ENCODE measurements around the gene CDK11B.

The CDK11B gene

DNA sequence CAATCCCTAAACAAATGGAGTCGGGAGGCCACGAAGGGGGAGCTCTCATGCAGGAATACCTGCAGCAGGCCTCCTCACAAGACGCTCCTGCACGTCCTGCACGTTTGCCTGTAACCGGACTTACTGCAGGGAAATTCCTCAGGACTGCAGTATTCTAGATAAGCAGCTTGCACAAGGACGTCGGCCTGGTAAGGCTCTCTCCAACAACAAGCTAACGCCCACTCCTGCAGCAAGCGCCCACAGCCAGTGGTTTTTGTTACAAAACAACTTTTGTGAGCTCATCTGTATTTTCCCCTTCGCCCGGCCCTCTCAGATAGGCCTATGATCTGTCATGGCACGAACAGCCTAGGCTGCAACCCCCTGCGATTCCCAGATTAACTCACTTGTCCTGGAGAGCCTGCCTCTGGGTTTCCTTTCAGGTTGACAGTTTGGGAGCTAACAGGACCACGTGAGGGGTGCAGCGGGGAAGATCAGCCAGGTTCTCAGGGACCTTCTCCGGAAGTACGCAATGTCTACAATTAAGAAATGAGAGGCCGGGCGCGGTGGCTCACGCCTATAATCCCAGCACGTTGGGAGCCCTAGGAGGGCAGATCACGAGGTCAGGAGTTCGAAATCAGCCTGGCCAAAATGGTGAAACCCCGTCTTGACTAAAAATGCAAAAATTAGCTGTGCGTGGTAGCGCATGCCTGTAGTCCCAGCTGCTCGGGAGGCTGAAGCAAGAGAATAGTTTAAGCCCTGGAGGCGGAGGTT, 44.4 kb downstream of the CDK11B start:
- no peak for DNase-seq

DNA sequence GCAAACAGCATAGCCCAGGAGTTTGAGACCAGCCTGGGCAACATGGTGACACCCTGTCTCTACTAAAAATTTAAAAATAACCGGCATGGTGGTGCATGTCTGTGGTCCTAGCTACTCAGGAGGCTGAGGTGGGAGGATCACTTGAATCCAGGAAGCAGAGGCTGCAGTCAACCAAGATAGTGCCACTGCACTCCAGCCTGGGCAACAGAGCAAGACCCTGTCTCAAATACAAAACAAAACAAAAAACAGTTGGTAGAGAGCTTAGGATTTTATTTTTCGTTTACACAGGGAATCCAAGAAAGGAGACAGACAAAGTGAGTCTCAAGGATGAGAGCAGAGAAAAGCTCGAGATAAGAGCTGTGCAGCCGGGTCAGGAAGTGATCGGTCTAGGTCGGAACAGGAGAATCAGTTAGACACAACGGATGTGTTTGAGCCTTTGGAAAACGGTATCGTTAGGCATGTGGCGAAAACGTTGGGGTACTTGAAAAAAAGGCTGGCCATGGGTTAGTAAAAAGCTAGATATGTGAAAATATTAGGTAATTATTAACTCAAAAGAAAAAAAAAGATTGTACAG, 45.2 kb downstream of the CDK11B start:
- DNase-seq, result no peak

DNA sequence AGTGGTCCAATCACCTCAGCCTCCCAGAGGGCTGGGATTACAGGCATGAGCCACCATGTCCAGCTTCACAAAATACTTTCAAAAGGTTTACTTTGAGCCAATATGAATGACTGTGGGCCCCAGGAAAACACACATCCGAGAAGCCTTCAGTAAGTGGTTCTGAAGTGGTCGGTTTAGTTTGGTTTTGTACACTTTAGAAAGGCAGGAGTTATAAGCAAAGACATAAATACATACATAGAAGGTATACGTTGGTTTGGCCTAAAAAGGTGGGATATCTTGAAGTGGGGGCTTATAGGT, 46.8 kb downstream of the CDK11B start:
- DNase-seq, result no peak

DNA sequence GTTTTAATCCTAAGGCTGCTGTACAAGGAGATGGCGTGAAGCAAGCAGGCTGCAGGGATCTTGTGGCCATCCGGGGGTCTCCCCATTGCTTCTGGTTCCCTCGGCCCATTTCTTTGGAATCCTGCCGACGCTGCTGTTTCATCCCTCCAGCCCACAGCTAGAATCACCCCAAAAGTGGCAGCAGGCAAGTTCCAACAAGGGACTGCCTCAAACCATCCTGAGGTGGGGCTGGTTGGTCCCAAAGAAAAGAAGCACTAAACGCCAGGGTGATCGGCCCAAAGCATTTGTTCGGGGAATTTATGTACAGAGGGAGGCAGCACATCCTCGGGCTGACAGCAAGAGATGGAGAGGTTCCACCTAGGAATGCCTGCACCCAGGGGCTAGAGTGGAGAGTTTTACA, 48.0 kb downstream of the CDK11B start:
- no peak for DNase-seq

DNA sequence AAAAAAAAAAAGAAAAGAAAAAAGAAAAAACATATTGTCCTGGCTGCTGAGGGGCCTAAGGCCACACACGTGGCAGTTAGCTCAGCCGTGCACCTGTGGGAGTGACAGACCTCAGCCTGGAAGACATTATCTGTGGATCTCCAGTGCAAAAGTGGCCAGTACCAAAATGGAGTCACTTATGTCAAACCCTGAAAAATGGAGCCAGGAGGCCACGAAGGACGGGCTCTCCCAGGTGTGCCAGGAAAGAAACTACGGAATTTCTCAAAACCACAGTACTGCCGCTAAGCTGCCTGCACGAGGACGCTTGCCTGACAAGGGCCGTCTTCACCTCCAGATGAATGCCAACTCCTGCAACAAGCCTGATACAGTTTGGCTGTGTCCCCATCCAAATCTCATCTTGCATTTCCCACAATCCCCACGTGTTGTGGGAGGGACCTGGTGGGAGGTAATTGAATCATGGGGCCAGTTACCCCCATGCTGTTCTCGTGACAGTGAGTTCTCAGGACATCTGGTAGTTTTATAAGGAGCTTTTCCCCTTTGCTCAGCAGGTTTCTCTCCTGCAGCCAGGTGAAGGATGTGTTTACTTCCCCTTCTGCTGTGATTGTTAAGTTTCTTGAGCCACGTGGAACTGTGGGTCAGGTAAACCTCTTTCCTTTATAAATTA, 48.9 kb downstream of the CDK11B start:
- DNase-seq, result no peak

DNA sequence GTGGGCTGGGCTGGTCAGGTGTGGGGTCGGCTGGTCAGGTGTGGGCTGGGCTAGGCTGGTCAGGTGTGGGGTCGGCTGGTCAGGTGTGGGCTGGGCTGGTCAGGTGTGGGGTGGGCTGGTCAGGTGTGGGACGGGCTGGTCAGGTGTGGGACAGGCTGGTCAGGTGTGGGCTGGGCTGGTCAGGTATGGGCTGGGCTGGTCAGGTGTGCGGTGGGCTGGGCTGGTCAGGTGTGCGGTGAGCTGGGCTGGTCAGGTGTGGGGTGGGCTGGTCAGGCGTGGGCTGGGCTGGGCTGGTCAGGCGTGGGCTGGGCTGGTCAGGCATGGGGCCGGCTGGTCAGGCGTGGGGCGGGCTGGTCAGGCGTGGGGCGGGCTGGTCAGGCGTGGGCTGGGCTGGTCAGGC, 52.6 kb downstream of the CDK11B start:
- no peak for DNase-seq

DNA sequence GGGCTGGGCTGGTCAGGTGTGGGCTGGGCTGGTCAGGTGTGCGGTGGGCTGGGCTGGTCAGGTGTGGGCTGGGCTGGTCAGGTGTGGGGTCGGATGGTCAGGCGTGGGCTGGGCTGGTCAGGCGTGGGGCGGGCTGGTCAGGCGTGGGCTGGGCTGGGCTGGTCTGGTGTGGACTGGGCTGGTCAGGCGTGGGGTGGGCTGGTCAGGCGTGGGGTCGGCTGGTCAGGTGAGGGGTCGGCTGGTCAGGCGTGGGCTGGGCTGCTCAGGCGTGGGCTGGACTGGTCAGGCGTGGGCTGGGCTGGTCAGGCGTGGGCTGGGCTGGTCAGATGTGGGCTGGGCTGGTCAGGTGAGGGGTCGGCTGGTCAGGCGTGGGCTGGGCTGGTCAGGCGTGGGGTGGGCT, 53.1 kb downstream of the CDK11B start:
- DNase-seq, result no peak

DNA sequence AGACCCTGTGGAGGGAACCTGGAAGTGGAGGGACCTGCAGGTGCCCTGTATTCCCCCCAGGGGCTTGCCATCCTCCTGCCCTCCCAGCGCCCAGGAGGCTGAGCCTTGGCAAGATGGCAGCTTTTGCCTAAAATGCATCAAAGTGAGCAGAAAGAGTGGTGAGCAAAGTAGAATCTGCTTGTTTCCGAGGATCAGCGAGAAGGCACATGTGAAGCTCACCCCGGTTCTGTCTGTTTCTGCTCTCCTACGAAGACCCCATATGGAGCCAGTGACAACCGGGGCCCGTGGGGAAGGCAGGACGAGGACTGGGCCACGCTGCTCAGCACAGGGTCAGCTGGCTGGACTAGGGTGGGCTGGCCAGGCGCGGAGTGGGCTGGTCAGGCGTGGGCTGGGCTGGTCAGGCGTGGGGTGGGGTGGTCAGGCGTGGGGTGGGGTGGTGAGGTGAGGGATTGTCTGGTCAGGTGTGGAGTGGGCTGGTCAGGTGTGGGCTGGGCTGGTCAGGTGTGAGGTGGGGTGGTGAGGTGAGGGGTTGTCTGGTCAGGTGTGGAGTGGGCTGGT, 53.7 kb downstream of the CDK11B start:
- DNase-seq, result no peak

DNA sequence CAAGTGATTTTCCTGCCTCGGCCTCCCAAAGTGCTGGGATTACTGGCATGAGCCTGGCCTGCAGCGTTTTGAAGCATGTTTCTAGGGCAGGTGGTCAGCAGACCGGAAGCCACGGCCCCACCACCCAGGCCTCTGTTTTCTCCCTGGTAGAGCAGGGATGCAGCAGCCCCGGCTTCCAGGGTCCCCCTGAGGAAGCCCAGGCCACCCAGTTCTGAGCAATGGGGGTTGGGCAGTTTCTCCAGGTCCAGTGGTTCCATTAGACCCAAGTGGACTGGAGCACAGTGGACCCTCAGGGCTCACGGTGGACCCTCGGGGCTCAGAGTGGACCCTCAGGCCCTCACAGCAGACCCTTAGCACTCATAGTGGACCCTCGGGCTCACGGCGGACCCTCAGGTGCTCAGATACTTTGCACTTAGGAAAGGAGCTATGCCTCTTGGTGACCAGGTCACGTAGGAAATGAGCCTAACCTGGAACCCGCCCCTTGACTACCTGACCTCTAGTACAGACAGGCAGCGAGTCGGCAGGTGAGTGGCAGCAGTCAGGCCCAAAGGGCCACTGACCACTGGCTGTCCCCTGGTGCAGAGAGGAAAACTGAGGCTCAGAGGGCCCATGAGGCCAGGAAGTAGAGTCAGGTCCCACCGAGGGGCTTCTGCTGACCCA, 54.3 kb downstream of the CDK11B start:
- DNase-seq, result no peak

DNA sequence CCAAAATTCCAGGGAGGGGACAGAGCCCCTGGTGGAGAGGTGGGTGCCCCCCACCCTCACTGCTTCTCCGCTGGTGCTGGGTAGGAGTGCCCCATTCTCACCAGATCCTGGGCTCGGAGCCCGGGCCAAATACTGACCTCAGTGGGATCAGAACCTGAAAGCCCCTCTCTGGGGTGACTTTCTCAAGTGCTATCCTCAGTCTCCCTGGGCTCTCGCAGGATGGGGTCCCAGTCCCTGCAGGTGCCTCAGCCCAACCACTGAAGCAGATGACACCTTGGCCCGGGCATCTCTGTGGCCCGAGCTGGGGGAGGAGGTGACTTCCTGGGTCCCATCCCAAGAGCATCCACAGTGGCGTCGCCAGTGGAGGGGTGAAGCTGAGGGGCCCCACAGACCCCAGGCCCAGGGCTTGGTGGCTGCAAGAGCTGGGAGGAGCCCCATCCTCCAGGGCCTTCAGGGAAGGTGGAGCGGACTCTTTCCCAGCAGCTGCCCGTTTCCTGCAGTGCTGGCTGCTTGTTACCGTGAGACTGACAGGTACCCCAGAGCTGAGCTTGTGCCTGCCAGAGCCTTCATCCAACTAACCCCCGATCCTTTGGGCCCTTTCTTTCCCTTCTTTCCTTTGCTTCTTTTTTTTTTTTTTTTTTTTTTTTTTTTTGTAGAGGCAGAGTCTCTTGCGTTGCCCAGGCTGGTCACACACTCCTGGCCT, 55.0 kb downstream of the CDK11B start:
- no peak for DNase-seq

DNA sequence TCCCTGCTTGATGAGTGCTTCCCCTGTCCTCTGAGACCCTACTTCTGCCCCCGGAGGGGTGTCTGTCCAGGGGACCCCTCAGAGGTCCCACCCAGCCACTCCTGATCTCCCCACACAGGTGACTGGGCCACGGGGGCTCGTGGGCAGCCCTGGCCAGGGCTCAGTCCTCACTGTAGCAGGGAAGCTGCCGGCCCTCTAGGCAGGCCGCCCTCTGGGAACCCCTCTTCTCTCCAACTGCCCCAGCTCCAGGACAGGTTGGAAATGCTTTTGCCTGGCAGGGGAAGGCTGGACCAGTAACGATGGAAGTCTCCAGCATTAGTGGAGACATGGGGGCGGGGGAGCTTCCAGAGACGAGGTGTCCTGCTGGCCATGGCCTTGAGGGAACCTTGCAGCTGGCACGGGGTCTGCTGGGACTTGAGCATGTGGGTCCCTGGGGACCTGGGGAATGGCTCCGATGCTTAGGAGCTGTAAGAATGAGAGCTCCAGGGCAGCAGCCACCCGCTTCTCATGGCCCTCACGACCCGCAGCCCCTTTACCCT, 55.8 kb downstream of the CDK11B start:
- no peak for DNase-seq

DNA sequence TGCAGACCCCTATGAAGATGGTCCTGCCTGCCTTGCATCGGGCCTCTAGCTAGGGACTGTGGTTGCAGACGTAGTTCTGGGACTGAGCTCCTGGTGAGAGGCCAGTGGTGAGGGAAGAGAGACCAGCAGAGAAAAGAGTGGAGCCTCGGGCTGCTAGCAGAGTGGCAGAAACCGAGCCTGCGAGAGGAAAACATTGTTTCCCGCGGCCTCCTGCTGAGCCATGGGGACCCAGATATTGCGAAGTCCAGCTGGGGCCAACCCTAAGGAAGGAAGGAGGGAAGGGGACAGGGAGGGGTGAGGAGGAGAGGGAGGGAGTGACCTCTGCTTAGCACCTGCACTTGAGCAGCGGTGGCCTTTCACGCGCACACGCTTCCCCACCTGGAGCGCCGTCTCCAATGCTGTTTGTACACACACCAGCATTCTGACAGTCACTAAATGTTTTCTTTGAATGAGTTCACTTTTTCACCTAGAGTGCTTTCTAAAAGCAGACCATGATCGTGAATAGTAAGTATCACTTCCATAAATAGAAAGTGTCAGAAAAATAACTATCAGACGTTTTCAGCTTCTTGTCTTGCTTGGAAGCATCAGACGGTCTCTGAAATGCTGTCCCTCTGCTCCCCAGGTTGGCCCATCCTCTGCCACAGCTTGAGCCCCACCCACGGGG, 56.4 kb downstream of the CDK11B start:
- DNase-seq, result no peak

DNA sequence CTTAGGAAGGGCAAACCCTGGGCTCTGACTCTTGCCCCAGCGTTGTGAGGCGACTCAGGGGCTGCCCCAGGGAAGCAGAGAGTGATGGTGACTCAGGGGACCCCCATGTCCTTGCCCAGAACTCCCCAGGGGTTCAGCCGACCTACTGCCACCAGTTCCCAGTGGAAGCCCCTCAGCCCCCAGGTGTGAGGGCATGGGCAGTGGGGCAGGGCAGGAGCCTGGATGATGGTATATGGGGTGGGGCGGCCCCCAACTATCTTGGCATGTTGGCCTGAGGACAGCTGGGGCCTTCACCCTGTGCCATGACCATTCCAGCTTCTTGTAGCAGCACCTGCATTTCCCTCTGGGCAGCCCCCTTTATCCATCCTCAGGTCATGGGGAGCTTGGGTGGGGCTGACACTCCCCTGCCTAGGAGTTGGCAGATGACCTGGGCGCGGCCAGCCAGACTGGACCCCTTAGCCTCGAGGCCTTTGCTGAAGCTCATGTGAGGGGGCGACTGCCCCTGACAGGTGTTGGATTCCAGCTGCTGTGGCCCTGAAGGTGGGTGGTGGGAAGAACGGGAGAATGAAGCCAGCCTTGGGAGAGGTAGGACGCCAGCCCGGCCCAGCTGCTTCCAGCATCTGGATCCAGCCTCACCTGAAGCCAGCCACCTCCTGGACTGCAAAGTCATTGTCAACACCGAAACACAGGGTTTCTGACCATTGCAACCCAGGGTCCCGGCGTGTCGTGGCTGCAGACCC, 57.1 kb downstream of the CDK11B start:
- no peak for DNase-seq

DNA sequence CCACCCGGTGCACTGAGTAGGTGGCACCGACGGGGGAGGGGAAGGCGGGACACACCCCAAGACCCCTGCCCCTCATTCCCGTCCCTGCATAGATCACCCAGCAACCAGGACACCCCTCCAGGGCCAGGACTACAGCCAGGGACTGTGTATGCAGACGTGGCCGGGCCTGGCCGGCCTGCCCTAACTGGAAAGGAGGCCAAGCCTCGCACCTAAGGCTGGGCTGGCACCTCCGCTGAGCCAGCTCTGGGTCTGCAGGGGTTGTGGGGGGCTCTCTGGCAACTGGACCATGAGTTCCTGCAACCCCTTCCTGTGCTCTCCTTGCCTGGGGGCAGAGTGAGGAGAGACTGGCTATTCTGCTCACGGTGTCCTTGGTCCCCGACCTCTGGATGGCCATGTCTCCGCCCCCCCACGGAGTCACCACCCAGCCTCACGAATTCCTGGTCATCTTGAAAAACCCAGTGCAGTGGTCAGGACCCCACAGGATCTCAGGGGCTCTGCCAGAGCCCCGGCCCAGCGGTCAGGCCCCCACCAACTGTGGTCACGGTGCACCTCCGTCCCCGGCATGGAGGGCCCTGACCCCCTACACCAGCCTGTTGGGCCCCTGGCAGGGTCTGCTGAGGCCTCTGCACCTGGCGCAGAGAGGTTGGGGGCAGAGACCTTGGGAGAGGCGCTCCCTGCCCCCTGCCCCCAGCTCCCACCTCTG, 57.8 kb downstream of the CDK11B start:
- no peak for DNase-seq

DNA sequence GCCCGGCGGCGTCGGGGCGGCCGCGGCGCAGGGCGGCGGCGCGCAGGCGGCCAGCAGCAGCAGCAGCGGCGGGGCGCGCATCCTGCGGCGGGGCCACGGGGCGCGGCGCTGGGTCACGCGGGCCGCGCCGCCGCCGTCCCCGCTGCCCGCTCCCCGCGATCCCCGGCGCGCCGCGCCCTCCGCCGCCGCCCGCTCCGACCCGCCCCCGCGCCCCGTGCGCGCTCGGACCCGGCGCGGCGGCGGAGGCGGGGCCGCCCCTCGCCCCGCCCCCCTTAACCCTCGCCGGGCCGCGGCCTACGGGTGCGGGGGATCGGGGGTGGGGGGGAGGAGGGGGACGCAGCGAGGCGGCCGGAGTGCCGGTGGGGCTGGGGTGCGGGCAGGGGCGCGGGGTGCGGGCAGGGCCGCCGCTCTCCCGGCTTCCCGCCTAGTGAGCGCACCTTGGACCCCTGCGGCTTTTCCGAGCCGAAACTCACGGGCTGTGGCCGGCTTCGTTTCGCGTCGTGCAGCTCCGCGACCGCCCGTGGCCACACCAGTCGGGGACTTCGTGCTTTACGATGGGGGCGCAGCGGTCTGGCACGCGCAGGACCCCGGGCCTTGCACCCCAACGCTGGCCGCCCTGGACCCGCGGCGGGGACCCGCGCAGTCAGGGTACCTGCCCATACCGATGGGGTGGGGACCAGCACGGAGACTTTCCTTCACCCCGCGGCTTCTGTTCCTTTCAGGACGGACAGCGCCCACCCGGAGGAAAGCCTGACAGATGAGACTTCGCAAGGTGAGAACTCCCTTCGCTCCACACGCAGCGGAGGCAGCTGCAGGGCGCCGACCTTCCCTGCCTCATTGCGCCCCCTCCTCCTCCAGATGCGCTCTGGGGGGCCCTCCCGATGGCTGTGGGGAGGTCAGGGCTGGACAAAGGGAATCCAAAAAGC, 58.6 kb downstream of the CDK11B start, which contains the start of gene FNDC10:
Gene FNDC10, minus strand, starts transcription at position 201 of the 926 bp plus-strand sequence. Its CDS starts 120 bp downstream, at position 81.
- no peak for DNase-seq

DNA sequence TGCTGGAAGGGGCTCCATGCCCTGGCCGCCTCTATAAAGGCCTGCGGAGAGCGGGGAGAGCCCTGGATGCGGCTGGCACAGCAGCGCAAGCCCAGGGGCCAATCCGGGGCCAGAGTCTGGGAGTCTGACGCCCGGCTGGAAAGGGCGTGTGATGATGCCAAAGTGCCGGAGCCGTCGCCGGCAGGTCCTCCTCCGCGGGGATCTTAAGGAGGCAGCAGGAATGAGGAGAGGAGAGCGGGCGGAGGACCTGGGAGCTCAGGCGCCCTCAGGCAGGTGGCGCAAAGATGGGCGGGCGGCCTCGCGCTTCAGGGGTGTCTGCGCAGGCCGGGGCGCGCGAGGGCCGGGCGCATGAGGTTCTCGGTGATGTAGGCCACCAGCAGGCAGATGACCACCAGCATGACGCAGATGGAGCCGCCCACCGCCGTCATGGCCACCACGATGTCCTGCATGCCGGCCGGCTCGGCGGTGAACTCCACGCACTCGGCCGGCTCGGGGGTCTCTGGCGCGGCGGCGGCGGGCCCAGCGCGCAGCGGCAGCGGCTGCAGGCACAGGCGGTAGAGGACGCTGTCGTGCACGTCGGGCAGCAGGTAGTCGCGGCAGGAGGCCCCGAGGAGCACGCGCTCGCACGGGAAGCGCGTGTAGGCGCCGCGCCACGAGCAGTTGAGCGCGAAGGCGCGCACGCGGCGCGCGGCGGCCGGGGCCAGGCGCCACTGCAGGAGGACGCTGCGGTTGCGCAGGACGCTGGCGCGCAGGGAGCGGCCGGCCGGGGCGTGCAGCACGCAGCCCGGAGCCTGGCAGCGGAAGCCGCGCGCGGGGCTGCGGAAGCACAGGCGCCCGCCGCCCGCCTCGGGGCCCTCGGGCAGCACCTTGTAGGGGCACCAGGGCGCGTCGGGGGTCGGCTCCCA, 59.5 kb downstream of the CDK11B start:
- DNase-seq, result no peak

DNA sequence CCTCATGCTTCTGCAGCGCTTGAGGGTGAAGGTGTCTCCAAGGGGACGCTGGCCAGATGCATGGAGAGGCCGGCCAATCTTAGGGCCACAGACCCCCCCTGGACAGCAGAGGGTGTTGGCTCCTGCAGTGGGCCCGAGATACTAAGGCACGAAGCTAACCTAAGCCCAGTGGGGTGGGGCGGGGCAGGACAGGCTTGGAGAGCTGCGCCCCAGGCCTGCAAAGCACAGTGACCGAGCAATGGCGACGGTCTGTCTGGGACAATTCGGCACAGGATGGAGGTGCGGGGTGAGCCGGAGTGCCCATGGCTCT, 60.1 kb downstream of the CDK11B start:
- no peak for DNase-seq

DNA sequence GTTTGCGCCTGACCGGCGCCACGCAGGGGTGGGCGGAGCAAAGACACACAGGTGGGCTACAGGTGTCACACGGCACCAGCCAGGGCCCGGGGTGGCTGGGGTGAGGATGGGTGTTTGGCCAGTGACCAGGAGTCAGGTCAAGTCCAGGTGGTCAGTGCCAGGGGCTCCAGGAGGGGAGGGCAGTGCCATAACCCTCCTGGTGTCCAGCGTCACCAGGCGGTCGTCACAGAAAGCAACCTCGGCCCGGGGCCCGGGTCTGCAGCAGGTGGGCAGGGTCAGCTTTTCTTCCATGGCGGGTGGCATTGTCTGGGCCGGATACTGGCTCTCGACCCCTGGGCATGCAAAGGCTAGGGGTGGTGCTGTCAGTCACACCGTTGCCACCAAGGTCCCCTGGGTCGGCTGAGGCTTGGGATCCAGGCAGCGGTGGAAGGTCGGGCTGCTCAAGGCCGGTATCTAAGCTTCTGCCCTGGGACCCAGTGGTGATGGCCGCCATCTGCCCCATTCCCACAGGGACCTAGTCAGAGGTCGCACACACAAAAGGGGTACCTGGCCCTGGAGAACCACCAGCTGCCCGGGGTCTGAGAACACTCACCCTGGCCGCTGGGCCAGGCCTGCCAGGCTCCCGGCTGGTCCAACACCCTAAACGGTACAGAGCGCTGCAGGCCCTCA, 60.6 kb downstream of the CDK11B start:
- no peak for DNase-seq

Data from NCI-H1436 treated with DMSO at 0.1 percent for 48 hours (cell line).